IPS DF 4.7 (cell line): Measurements from ENCODE around the gene SZT2.
"Not testable (repeated sequence)": the region's sequence is repeated elsewhere in the genome, so short reads cannot be mapped to it uniquely, and the experiment has no call there.

Experiments used
- DNase-seq: peaks from one replicate; pipeline ENCODE4 v3.0.0-alpha.2; 2013; ENCODE audit warnings: low spot score; ENCODE audit errors: extremely low read depth

Gene SZT2

DNA sequence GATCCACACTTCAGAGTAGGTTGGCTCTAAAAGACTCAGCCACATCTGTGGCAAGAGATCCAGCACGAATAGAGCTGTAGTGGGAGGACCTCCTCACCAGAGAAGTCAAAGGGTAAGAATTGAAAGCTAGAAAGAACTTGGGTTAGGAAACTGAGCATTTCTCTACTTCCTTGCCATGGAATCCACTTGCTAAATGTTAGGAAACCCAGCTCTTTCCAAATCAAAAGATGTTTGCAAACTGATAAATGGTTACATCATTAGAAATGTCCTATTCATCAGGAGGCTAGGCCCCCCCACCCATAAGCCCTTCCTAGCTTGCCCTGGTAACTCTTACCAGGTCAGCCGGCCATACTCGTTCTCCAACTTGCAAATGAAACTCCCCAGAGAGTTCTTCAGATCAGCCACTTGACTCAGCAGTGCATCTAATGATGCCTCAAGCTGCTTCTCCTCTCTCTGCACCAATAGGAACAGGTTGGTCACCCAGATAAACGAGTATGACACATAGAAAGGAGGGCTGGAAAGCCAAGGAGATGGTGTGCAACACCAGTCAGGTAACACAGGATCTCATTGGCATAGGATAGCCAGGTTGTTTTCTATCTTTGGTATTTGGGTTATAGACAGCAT is 1.6 kb upstream of the SZT2 start:
- DNase-seq: no peak

DNA sequence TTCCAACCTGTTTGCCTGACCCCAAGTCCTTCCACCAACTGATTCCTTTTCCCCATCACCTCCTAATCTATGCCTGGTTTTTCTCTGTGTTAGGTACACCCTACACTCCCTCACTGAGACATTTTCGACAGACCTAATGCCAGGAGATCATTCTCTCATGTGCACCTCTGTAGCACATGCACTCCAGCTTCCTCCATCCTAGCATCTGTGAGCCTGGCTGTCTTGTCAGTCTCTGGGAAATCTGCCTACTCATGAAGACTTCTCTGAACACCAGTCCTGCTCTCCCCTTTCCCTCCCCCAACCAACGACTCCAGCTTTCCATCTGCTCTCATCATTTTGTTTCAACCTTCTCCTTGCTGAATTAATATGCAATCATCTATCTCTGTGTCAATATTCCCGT is 1.1 kb upstream of the SZT2 start:
- DNase-seq: no peak

DNA sequence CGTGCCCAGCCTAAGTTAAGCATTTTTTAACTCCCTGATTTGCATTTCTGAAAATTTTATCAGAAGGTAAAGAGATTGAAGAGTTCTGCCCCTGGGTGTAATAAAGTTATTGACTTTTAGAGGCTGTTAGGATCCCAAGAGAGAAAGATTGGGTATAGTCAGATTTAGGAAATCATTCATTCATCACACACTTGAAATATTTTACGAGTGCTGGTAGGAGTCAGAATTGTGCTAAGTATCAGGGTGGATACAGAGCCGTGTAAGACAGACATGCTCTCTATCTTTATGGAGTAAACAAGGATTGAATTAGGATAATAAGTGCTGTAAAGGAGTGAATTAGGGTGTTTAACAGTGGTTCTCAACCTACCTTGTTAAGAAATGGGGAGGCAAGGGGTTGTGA is 3.0 kb downstream of the SZT2 start:
- no peak for DNase-seq

DNA sequence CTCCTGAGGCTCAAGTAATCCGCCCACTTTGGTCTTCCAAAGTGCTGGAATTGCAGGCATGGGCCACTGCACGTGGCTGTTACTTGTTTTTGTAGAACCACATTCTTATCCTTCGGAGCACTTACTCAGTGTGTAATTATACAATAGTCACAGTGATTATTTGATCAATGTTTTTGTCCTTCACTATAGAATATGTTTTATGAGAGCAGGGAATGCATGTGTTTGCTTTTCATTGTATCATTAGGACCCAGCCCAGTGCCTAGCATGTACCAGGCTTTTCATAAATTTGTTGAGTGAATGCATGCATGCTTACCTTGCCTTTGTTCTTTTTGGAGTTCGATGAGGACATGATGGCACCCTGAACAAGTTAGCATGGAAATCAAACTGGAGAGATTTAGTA is 5.8 kb downstream of the SZT2 start:
- no peak for DNase-seq

DNA sequence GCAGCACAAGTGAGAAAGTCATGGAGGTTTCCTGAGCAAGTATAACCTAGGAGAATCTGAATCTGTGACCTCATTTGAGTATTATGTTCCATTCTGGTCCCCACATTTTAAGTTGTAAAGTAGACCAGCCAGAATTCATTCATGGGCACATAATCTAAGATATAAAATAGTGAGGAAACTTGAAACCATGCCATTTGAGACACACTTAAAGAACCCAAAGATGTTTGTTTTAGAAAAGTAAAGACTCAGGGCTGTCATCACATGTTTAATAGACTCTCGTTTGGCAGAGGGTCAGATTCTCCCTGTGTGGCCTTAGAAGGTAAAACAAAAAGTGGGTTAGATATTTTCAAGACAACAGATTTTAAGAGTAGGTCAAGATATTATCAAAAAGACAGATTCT is 6.4 kb downstream of the SZT2 start:
- no peak for DNase-seq

DNA sequence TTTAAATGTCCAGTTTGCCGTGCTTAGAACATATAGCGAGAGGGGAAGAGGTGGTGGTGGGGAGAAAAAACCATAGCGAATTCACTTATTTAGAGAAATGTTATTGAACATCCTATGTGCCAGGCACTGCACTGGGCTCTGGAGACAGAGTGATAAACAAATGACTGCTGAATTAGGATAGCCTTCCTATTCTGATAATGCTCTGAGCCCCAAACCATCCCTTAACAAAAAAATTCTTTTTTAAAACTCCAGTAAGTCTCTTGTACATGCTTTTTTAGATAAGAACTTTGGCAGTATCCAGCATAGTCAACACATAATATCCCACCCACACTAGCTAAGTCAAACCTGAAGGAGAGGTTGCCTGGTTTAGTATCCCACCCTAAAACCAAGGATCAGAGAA is 8.5 kb downstream of the SZT2 start:
- DNase-seq: no peak

DNA sequence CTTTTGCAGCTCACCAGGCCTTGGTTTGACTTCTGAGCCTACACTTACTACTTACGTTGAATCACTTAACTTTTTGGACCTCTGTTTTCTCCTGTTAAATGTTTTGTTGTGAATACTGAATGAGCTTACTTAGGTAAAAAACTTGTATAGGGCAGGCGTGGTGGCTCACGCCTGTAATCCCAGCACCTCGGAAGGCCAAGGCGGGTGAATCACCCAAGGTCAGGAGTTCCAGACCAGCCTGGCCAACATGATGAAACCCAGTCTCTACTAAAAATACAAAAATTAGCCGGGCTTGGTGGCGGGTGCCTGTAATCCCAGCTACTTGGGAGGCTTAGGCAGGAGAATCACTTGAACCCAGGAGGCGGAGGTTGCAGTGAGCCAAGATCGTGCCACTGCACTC is 10.7 kb downstream of the SZT2 start:
- not testable (repeated sequence) for DNase-seq

DNA sequence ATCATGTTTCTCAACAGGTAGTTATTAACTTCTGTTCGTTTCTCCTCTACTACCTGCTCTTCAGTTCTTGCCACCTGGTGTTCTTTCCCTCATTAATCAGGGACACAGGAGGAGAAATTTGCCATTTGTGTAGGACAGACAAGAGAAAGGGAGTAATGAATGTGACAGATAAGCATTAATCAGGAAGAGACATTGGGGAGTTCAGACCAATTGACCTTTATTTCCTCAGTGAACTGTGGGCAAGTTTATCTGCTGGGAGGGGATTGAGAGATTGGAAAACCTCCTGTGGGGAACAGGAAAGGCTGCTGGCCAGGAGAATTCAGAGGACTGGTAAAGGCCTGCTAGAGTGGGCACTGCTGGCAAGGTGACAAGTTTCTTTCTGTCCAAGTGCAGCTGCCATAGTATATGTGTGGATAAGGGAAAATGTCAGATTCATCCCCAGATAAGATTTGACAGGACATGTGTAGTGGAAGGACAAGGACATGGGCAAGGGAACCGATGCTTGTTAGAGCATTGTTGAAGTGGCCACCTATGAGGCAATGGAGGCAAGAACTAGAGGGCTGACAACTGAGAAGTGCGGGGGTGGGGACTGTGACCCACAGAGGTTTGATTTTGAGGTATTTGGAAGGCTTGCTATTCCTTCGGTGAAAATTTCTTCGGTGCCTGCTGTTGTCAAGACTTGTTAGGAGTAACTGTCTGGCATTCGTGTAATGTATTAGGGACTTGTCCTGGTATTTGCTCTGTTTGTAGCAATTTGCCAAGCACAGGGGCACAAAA is 12.6 kb downstream of the SZT2 start:
- DNase-seq: no peak

DNA sequence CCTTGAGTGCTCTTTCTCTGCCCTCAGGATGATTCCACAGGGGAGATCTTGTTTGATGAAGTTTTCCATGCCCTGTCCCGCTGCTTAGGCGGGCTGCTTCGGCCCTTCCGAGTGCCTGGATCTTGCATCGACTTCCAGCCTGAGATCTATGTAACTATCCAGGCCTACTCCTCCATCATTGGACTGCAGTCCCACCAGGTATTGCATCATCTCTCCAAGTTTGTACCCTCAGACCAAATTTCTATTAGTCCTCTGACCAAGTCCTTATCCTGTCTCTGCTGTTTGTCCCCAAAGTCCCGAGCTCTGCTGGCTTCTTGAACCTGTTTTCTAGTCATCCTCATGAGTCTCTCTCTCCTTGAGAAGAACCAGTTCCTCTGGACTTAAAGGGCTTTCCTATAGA is 14.7 kb downstream of the SZT2 start:
- DNase-seq: no peak

DNA sequence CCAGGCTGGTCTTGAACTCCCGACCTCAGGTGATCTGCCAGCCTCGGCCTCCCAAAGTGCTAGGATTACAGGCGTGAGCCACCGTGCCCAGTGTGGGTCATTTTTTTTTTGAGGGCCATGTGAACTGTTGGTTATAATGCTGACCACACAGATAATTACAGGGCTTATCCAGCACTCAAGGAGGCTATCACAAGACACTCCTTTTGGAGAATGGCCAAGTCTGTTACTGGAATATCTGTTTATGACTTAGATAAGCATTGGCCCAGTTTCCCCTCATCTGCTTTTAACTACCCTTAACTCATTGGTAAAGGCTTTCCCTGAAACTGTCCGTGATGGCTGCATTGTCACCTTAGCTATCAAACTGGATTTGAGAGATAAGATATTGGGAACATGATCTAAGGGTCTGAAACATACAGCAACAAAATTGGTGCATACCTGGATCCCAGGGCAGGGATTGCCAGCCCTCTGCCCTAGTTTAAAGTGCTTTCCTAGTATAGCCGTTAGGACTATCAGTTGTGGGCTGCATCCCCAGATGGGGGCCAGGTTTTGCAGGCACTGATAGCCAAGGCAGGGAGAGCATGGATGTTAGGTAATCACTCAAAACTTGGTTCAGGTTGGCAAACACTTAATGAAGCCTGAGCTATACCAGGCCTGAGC is 15.6 kb downstream of the SZT2 start:
- DNase-seq: no peak

DNA sequence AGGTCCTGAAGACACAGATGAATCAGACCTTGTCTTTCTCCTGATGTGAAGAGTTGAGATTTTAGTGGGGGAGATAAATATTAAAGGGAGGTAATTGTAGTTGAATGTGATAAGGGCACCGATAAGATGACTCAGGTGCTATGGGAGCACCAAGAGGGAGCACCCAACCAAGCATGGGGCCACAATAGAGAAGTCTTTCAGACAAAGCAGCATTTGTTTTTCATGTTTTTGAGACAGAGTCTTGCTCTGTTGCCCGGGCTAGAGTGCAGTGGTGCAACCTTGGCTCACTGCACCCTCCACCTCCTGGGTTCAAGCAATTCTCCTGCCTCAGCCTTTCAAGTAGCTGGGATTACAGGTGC is 16.2 kb downstream of the SZT2 start:
- no peak for DNase-seq

DNA sequence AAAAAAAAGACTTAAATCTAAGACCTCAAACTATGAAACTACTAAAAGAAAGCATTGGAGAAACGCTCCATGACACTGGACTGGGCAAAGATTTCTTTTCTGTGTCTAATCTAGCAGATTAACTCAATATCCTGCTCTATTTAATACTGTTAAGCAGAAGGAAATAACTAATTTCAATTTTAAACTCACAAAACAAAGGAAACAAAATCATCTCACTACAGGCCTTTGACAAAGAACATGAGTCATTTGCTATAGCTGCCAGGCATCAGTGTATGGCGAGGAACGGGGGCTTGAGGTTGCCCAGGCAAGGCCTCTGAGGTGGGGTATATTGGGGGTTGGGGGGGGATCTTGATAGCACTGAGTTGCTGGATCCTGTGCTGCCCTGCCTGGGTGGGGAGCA is 20.9 kb downstream of the SZT2 start:
- DNase-seq: no peak

DNA sequence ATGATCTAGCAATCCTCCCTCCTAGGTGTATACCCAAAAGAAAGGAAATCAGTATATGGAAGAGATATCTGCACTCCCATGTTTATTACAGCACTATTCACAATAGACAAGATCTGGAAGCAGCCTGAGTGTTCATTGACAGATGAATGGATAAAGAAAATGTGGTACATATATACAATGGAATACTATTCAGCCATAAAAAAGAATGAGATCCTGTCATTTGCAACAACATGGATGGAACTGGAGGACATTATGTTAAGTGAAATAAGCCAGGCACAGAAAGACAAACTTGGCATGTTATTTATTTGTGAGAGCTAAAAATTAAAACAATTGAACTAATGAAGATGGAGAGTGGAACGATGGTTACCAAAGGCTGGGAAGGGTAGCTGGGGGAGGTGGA is 23.7 kb downstream of the SZT2 start:
- not testable (repeated sequence) for DNase-seq

DNA sequence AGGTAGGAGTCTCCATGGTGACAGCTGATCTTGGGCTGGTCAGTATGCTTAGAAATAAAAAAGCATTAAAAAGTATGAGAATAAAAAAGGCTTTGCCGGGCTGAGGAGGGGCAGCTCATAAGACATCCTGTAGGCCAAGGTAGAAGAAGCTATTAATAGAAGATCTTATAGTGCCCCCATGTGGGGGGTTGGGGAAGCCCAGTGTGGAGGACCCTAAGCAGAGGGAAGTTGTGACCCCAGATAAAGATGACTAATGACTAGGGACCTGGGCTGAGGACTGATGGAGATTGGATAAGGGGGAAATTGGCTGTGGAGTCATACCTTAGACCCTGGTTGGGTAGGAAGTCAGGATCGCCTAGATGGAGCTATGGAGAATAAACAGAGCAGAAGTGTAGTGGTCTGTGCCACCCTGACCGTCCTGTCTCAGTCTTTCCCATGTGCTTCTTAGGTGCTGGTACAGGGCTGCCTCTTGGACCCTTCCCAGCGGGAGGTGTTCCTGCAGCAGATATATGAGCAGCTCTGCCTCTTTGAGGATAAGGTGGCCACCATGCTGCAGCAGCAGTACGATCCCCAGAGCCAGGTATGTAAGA is 25.0 kb downstream of the SZT2 start:
- no peak for DNase-seq

DNA sequence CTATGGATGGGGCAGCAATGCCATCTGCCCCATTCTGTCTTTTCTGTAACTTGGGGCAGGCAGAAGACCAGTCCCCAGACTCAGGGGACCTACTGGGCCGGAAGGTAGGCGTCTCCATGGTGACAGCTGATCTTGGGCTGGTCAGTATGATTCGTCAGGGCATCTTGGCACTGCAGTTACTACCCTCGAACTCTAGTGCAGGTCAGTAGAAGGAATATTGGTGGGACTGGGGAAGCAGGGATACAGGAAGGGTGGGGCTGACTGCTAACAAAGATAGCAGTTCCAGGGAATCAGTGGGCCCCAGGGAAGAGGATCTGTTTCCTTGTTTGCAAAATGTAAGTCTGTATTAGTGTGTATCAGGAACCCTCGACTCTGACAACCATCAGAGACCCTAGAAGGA is 26.2 kb downstream of the SZT2 start:
- no peak for DNase-seq

DNA sequence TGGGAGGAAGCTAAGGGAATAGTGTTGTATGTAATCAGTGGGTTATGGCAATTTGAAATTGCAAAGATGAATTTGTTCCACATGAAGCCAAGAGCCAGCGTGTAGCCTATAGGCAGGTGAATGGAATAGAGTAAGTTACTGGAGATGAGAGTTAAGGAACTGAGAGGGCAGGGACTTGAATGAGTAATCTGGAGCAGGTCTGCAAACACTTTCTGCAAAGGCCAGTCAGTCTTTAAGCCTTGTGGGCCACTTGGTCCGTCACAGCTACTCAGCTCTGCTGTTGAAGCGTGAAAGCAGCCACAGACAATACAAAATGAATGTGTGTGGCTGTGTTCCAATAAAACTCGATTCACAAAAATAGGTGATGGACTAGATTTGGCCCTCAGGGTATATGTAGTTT is 29.2 kb downstream of the SZT2 start:
- no peak for DNase-seq

DNA sequence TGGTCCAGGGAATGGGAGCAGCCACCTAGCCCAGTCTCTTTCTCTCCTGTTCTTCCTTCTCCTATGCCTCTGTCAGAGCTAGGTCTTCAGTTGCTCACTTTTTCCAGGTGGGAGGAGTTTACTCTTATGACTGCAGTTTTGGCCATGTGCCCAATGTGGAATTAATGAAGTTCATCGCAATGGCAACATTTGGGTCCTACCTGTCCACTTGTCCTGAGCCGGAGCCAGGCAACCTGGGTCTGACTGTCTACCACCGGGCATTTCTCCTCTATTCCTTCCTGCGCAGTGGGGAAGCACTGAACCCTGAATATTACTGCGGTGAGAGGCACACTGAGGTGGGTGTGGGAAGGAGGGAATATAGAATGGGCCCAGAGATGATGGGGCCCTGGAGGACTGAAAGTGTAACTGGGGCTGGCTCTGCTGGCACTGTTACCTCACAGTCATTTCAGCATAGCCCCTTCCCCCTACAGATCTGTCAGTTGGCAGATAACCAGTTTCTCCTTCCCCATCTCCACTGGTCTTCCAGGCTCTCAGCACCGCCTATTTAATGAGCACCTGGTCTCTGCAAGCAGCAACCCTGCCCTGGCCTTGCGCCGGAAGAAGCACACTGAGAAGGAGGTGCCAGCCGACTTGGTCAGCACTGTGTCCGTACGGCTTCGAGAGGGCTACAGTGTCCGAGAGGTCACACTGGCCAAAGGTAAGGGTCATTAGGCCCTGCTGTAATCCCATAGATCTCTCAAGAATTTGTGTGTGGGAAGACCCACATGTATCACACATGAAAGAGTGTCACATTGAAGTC is 30.1 kb downstream of the SZT2 start:
- DNase-seq: no peak

DNA sequence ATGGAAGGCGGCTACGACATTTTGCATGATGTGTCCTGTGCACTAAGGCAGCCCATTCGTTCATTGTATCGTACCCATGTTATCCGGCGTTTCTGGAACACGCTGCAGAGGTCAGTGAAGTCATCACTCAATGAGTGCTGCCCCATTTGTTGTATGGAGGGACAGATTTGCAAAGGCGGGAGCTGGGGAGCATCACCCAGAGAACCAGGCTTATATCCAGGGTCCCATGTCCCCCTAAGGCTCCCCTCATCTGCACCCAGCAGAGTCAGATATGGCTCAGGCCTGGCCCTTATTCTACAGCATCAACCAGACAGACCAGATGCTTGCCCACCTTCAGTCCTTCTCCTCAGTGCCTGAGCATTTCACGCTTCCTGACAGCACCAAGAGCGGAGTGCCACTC is 31.2 kb downstream of the SZT2 start:
- DNase-seq: no peak

DNA sequence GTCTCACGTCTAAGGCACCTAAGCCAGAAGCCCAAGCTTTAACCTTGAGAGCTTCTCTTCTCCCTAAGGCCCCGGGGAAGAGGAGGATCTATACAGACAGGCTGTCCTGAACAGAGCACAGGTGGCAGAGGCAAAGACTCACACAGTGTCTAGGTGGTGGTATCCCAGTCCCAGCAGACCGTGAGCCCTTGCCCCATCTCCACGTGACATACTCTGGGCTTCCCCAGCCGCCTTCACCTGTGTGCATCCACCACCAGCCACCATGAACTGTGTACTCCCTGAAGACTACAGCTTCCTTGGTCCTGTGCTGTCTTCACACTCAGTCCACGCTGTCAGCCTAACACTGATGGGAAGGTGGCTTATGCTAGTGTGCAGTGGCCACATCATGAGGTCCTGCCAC is 31.7 kb downstream of the SZT2 start:
- DNase-seq: no peak

DNA sequence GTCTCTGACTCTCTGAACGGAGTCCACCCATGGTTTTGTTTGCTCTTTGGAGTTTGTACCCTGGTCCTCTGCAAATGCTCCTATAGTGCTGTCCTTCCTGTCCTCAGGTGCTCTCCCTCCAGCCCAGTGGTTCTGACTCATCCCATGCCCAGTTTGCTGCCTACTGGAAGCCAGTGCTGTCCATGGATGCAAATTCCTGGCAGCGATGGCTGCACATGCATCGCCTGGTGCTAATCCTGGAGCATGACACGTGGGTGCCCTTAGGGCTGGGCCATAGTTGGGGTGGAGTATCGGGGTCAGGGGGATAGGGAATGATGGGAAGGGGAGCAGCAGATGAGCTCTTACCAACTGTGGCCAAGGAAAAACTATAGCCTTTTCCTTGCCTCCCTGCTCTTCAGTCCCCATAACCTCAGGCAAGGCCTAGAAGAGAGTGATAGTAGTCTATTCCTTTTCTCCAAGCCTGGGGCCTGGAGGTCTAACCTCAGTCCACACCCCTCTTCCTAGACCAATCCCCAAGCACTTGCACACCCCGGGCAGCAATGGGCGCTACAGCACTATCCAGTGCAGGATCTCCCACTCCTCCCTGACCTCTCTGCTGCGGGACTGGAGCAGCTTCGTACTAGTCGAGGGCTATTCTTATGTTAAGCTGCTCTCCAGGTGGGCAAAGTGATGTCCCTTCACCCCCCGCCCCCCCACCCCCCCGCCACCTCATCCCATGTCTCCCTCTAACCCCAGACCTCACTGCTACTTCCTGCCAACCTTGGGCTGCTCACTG is 32.5 kb downstream of the SZT2 start:
- DNase-seq: no peak
